Panc1 (cell line): Measurements from ENCODE around the gene UTS2R.

ENCODE experiments used
- POLR2AphosphoS5 ChIP-seq: IDR thresholded peaks from 2 replicates; pipeline ENCODE4 v1.6.1; 2012; ENCODE audit warnings: mild to moderate bottlenecking, low read depth, low read length, moderate library complexity
- SIN3A ChIP-seq: IDR thresholded peaks from 2 replicates; pipeline ENCODE4 v1.6.1; 2012; ENCODE audit warnings: low read depth, mild to moderate bottlenecking, low read length, moderate library complexity, borderline replicate concordance; ENCODE audit not compliant: insufficient read depth
- TCF7L2 ChIP-seq: IDR thresholded peaks from 2 replicates; pipeline ENCODE4 v1.6.1; 2011; ENCODE audit warnings: mild to moderate bottlenecking, low read depth, low read length, inconsistent platforms
- TF ChIP-seq, protein P1 (sequence below): fragments of 450-650 bp; IDR thresholded peaks from 2 replicates; pipeline ENCODE4 v1.5.1; 2017; ENCODE audit warnings: mild to moderate bottlenecking
- TF ChIP-seq, protein P2 (sequence below), 2 experiments: IDR thresholded peaks; 2 replicates each; pipeline ENCODE4 v1.6.1; 2011 to 2012; ENCODE audit warnings: low read depth in 2 of 2, control low read depth in 1 of 2, low read length in 1 of 2, mild to moderate bottlenecking in 1 of 2, moderate library complexity in 1 of 2; ENCODE audit not compliant: insufficient read depth in 1 of 2

DNA sequence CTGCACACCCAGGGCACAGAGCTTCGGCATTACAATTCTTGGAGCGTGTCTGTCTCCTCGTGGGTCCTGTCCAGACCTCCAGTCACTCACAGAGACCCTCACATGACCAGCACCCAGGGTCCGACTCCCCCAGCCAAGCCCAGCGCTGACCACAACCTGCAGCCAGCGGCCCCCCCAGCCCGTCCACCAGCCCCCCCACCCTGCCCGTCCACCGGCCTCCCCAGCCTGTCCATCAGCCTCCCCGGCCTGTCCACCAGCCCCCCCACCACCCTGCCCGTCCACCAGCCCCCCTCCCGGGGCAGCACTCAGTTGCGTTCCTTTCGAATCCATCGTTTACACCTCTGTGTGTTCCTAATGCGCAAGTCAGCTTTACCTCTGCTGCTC lies 43.8 kb upstream of the UTS2R start:
- TF ChIP-seq, protein P1, sequence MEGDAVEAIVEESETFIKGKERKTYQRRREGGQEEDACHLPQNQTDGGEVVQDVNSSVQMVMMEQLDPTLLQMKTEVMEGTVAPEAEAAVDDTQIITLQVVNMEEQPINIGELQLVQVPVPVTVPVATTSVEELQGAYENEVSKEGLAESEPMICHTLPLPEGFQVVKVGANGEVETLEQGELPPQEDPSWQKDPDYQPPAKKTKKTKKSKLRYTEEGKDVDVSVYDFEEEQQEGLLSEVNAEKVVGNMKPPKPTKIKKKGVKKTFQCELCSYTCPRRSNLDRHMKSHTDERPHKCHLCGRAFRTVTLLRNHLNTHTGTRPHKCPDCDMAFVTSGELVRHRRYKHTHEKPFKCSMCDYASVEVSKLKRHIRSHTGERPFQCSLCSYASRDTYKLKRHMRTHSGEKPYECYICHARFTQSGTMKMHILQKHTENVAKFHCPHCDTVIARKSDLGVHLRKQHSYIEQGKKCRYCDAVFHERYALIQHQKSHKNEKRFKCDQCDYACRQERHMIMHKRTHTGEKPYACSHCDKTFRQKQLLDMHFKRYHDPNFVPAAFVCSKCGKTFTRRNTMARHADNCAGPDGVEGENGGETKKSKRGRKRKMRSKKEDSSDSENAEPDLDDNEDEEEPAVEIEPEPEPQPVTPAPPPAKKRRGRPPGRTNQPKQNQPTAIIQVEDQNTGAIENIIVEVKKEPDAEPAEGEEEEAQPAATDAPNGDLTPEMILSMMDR, result no peak
- TF ChIP-seq POLR2AphosphoS5 (no peak), SIN3A (no peak), TCF7L2 (no peak)
- TF ChIP-seq, protein P2, sequence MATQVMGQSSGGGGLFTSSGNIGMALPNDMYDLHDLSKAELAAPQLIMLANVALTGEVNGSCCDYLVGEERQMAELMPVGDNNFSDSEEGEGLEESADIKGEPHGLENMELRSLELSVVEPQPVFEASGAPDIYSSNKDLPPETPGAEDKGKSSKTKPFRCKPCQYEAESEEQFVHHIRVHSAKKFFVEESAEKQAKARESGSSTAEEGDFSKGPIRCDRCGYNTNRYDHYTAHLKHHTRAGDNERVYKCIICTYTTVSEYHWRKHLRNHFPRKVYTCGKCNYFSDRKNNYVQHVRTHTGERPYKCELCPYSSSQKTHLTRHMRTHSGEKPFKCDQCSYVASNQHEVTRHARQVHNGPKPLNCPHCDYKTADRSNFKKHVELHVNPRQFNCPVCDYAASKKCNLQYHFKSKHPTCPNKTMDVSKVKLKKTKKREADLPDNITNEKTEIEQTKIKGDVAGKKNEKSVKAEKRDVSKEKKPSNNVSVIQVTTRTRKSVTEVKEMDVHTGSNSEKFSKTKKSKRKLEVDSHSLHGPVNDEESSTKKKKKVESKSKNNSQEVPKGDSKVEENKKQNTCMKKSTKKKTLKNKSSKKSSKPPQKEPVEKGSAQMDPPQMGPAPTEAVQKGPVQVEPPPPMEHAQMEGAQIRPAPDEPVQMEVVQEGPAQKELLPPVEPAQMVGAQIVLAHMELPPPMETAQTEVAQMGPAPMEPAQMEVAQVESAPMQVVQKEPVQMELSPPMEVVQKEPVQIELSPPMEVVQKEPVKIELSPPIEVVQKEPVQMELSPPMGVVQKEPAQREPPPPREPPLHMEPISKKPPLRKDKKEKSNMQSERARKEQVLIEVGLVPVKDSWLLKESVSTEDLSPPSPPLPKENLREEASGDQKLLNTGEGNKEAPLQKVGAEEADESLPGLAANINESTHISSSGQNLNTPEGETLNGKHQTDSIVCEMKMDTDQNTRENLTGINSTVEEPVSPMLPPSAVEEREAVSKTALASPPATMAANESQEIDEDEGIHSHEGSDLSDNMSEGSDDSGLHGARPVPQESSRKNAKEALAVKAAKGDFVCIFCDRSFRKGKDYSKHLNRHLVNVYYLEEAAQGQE (IDR thresholded peaks at IDR 0.05; ENCODE audit: insufficient read depth in 1 of 2, low read depth in 2 of 2, low read length in 1 of 2), result no peak
